Left ventricle myocardium inferior (tissue), 1 donor: ENCODE results near the gene OGFOD3. TPM values are rescaled to one million over a fixed set of nuclear protein-coding genes. Genes with fewer than 3 reads are reported as not detected.
"Not testable (repeated sequence)": the region's sequence is repeated elsewhere in the genome, so short reads cannot be mapped to it uniquely, and the experiment has no call there.

Experiments used
- DNase-seq: peaks from one replicate; pipeline ENCODE4 v3.0.0-alpha.2; 2020
- H3K27ac ChIP-seq: fragments of 200-600 bp; replicated peaks from 2 replicates; pipeline ENCODE4 v1.8.0; 2021
- H3K27me3 ChIP-seq: fragments of 200-600 bp; 2 replicates; pipeline ENCODE4 v1.8.0; 2021; ENCODE audit warnings: low read depth
- H3K36me3 ChIP-seq: fragments of 200-600 bp; 2 replicates; pipeline ENCODE4 v1.8.0; 2021
- H3K4me1 ChIP-seq: fragments of 200-600 bp; 2 replicates; pipeline ENCODE4 v1.8.0; 2021
- H3K4me3 ChIP-seq: fragments of 200-600 bp; 2 replicates; pipeline ENCODE4 v1.8.0; 2021; ENCODE audit warnings: mild to moderate bottlenecking, moderate library complexity
- H3K9me3 ChIP-seq: fragments of 200-600 bp; replicated peaks from 2 replicates; pipeline ENCODE4 v1.8.0; 2021
- intact Hi-C: fragments of 100-400 bp; cut with micrococcal nuclease; formaldehyde crosslinking; loops from one replicate; pipeline ENCODE4 v1.11.0; 2022
- total RNA-seq: library from RNA; stranded (reverse); fragmentation: NEBNext Ultra II Directional; extraction: Animal tissue kit (Norgen Biotek cat#: 25700); gene quantifications from one replicate; pipeline ENCODE4 v1.2.1, GENCODE V29; 2021
- TF ChIP-seq, protein P1 (sequence below): fragments of 200-600 bp; IDR thresholded peaks from 2 replicates; pipeline ENCODE4 v1.8.0; 2021; ENCODE audit warnings: antibody characterized with exemption, mild to moderate bottlenecking, borderline replicate concordance
- donor health status: DM: no; HTN: yes; CAD: no; lungs with severe emphysema.

The OGFOD3 gene
- total RNA-seq, 1 donor from 2014 or later, result 28.0 TPM

DNA sequence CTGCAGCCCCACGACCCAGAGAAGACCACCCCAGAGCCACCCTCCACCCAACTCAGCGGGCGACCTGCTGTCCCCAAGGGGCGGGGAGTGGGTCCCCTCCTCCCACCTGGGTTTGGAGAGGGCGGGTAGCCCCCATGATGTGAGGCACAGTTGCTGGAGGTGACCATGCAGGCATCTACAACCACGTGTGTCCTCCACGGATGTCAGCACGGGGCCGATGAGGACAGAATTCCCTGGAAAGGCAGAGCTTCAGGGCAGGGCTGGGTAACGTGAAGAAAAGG, 39.7 kb downstream of the OGFOD3 start:
- no peaks in the 10 kb centered on the region for H3K36me3 ChIP-seq
- TF ChIP-seq, protein P1, sequence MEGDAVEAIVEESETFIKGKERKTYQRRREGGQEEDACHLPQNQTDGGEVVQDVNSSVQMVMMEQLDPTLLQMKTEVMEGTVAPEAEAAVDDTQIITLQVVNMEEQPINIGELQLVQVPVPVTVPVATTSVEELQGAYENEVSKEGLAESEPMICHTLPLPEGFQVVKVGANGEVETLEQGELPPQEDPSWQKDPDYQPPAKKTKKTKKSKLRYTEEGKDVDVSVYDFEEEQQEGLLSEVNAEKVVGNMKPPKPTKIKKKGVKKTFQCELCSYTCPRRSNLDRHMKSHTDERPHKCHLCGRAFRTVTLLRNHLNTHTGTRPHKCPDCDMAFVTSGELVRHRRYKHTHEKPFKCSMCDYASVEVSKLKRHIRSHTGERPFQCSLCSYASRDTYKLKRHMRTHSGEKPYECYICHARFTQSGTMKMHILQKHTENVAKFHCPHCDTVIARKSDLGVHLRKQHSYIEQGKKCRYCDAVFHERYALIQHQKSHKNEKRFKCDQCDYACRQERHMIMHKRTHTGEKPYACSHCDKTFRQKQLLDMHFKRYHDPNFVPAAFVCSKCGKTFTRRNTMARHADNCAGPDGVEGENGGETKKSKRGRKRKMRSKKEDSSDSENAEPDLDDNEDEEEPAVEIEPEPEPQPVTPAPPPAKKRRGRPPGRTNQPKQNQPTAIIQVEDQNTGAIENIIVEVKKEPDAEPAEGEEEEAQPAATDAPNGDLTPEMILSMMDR, result no peak
- DNase-seq, result no peak
- H3K9me3 ChIP-seq, result no peaks in the 10 kb centered on the region
- H3K4me3 ChIP-seq, result no peak overlapping the region
- intact Hi-C loops, result no loop called here
- H3K27me3 ChIP-seq, result peaks cover 73% of the 10 kb centered on the region
- H3K27ac ChIP-seq, result no peak overlapping the region
- H3K4me1 ChIP-seq, result peaks cover 7% of the 10 kb centered on the region

DNA sequence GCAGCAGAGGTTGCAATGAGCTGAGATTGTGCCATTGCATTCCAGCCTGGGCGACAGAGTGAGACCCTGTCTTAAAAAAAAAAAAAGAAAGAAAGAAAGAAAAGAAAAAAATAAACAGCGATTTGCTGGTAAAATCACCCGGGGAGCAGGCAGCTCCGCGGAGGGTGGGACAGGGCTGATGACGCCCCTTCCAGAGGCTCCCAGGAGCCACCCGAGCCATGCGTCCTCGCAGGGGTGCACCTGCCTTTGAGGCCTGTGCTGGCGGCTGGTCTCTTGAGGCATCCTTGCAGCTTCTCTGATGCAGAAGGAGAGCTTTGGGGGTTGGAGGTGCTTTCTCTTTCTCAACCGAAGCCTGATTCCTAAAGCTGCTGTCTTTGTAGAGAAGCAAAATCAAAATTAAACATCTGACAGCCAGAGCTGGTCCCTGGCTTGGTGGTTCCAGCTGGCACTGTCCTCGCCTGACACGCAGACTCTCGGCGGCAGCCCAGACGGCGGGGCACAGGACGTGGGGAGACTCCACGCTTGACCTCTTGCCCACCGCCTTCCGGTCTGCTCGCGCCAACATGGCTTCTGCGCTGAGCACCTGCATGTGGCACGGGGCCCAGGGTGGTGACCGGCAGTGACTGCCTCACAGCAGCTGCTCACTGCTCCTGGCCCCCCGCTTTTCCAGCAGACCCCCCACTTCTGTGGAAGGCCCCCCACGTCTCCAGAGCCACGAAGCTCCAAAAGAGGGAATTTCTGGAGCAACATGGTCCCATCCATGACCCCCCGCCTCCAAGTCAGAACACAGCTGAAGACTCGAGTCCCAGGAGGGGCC, 40.3 kb downstream of the OGFOD3 start:
- Histone ChIP-seq H3K36me3 (no peaks in the 10 kb centered on the region), H3K27ac (no peak overlapping the region), H3K9me3 (no peaks in the 10 kb centered on the region), H3K4me1 (peaks cover 9% of the 10 kb centered on the region), H3K27me3 (peaks cover 75% of the 10 kb centered on the region), H3K4me3 (no peak overlapping the region)
- intact Hi-C loops, result no loop called here
- DNase-seq, result no peak
- TF ChIP-seq, protein P1, result no peak

DNA sequence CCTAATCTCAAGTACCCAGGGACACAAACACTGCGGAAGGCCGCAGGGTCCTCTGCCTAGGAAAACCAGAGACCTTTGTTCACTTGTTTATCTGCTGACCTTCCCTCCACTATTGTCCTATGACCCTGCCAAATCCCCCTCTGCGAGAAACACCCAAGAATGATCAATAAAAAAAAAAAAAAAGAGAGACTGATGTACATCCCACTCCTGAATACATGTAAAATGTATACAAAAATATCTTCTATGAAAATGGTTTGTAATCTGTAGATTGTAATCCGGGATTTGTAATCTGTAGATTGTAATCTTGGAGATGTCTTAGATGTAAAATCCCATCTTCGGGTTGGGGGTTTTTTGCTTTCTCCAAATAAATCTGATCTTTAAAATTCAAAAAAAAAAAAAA, 41.1 kb downstream of the OGFOD3 start:
- H3K27ac ChIP-seq, H3K9me3 ChIP-seq, DNase-seq, intact Hi-C loops, H3K36me3 ChIP-seq, H3K4me3 ChIP-seq: not testable (repeated sequence)
- peaks cover 83% of the 10 kb centered on the region for H3K27me3 ChIP-seq
- H3K4me1 ChIP-seq, result peaks cover 17% of the 10 kb centered on the region

DNA sequence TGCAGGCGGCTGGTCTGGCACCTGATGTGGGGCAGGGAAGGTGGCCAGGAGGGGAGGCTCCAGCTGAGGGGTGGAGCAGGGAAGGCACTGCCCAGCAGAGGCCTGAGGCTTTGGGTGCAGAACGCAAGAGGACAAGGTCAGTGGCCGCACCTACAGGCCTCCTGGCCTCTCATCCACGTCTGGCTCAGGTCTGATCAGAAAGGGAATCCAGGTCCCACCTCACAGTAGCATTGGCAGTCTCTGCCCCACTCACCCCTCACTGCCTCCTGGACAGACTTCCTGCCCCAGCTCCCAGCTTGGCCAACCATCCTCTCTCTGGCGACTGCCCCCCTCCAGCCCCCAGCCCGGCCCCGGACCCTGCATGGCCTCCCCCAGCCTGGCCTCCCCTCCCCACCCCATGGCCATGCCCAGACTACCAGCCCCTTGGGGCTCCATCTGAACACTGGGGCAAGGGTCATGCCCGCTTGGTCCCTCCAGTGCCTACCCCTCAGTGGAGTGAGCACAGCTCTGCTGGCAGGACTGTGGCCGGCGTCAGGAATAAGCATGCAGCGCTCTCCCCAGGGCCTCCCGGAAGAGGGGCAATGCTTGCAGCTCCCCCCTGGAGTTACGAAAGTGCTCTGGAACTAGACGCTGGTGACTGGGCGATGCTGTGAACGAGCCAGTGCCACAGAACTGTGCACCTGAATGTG, 42.2 kb downstream of the OGFOD3 start:
- Histone ChIP-seq H3K4me3 (no peak overlapping the region), H3K36me3 (no peaks in the 10 kb centered on the region), H3K9me3 (no peaks in the 10 kb centered on the region), H3K27ac (no peak overlapping the region), H3K4me1 (peaks cover 28% of the 10 kb centered on the region), H3K27me3 (peaks cover 92% of the 10 kb centered on the region)
- no peak for DNase-seq
- TF ChIP-seq, protein P1, result no peak
- intact Hi-C loops, result no loop called here

DNA sequence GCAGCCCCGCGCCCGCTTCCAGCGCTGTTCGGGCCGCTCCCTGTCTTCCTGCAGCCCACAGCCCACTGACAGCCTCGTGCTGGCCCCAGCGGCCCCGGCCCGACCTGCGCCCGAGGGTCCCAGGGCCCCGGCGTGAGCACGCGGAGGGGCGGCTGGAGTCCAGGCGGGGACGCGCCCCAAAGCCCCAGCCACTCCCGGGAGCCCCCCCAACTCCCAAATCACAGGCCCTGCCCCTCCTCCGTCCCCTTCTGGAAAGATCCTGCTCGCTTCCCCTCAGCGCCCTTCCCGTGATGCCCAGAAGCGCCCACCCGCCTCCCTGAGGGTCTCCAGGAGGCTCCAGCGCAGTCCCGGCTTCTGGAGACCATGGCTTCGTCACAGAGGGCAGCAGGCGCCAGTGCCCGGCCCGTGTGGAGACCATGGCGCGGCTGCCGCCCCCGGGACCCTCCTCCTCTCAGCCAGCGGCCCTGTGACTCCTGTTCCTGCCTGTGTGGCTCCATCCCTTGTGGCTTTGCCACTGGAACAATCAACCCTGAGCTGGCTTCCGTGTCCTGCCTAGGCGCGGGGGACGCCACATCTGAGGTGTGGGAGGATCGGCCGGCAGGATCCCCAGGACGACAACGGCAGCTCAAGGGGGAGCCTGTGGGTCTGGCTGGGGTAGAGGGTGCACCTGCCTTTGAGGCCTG, 42.9 kb downstream of the OGFOD3 start:
- DNase-seq, result no peak
- H3K4me1 ChIP-seq, result peaks cover 35% of the 10 kb centered on the region
- H3K27me3 ChIP-seq, result peaks cover 92% of the 10 kb centered on the region
- H3K4me3 ChIP-seq, result no peak overlapping the region
- H3K9me3 ChIP-seq, result no peaks in the 10 kb centered on the region
- TF ChIP-seq, protein P1, result no peak
- no peak overlapping the region for H3K27ac ChIP-seq
- intact Hi-C loops, result no loop called here
- no peaks in the 10 kb centered on the region for H3K36me3 ChIP-seq
